MM.1S (cell line): ENCODE data around the gene FAM107B.

Source experiments
- DNase-seq: peaks from one replicate; pipeline ENCODE4 v3.0.0-alpha.2; 2015
- H2AFZ ChIP-seq: fragments of 300-600 bp; sonication (generic); 2 replicates; pipeline ENCODE4 v1.6.0; 2016; ENCODE audit warnings: antibody characterized with exemption, low read length
- H3F3A ChIP-seq: fragments of 300-600 bp; sonication (generic); 2 replicates; pipeline ENCODE4 v1.6.1; 2016; ENCODE audit warnings: mild to moderate bottlenecking, antibody characterized with exemption, low read length, moderate library complexity, mixed read lengths; ENCODE audit not compliant: insufficient read depth
- H3K27ac ChIP-seq: fragments of 300-600 bp; sonication (generic); 2 replicates; pipeline ENCODE4 v1.5.1; 2016; ENCODE audit warnings: mild to moderate bottlenecking, low read length
- H3K27me3 ChIP-seq: fragments of 300-600 bp; sonication (generic); replicated peaks from 2 replicates; pipeline ENCODE4 v1.6.0; 2016; ENCODE audit warnings: low read length; ENCODE audit not compliant: insufficient read depth
- H3K36me3 ChIP-seq: fragments of 300-600 bp; sonication (generic); replicated peaks from 2 replicates; pipeline ENCODE4 v1.6.1; 2016; ENCODE audit warnings: mild to moderate bottlenecking, low read length, mixed read lengths; ENCODE audit not compliant: insufficient read depth
- H3K4me1 ChIP-seq: fragments of 300-600 bp; sonication (generic); 2 replicates; pipeline ENCODE4 v1.6.1; 2016; ENCODE audit warnings: low read length, mixed read lengths
- H3K4me2 ChIP-seq: fragments of 300-600 bp; sonication (generic); 2 replicates; pipeline ENCODE4 v1.6.0; 2016; ENCODE audit warnings: low read depth, low read length
- H3K4me3 ChIP-seq: fragments of 300-600 bp; sonication (generic); 2 replicates; pipeline ENCODE4 v1.5.1; 2016; ENCODE audit warnings: low read length, mixed read lengths
- H3K79me2 ChIP-seq: fragments of 300-600 bp; sonication (generic); 2 replicates; pipeline ENCODE4 v1.6.1; 2016; ENCODE audit warnings: mixed run types, low read length, mixed read lengths
- H3K9ac ChIP-seq: fragments of 300-600 bp; sonication (generic); 2 replicates; pipeline ENCODE4 v1.6.1; 2016; ENCODE audit warnings: low read length, mixed read lengths
- H3K9me2 ChIP-seq: fragments of 300-600 bp; sonication (generic); replicated peaks from 2 replicates; pipeline ENCODE4 v1.6.1; 2016; ENCODE audit warnings: mild to moderate bottlenecking, low read length, mixed read lengths; ENCODE audit not compliant: insufficient read depth
- H3K9me3 ChIP-seq: fragments of 300-600 bp; sonication (generic); replicated peaks from 2 replicates; pipeline ENCODE4 v1.6.1; 2016; ENCODE audit warnings: mild to moderate bottlenecking, low read length, mixed read lengths; ENCODE audit not compliant: insufficient read depth
- H4K20me1 ChIP-seq: fragments of 300-600 bp; sonication (generic); 2 replicates; pipeline ENCODE4 v1.6.1; 2016; ENCODE audit warnings: mild to moderate bottlenecking, low read length, moderate library complexity, mixed read lengths; ENCODE audit not compliant: insufficient read depth
- EZH2 ChIP-seq: fragments of 300-600 bp; sonication (generic); optimal IDR thresholded peaks from 2 replicates; pipeline ENCODE3; 2017; ENCODE audit warnings: low read depth, mild to moderate bottlenecking, antibody characterized with exemption, low read length, mixed read lengths
- EZH2phosphoT487 ChIP-seq: fragments of 300-600 bp; sonication (generic); IDR thresholded peaks from 2 replicates; pipeline ENCODE4 v1.6.1; 2018; ENCODE audit warnings: antibody characterized with exemption, low read length
- TF ChIP-seq, protein P1 (sequence below): fragments of 300-600 bp; sonication (generic); IDR thresholded peaks from 2 replicates; pipeline ENCODE4 v1.5.1; 2016; ENCODE audit warnings: antibody characterized with exemption, low read length, mixed read lengths

The FAM107B gene

GRCh38 chr10:14800397-14800796 is 25.7 kb upstream of the FAM107B start:
- Histone ChIP-seq H2AFZ (no peak overlapping the region), H3K9me3 (no peaks in the 10 kb centered on the region), H3K9me2 (no peaks in the 10 kb centered on the region), H3K4me3 (no peak overlapping the region), H3K4me2 (no peak overlapping the region), H3F3A (no peaks in the 10 kb centered on the region), H3K27me3 (no peaks in the 10 kb centered on the region), H4K20me1 (no peaks in the 10 kb centered on the region), H3K9ac (no peak overlapping the region), H3K27ac (no peak overlapping the region; the same call in 1 of the 2 replicates), H3K4me1 (peaks cover 6% of the 10 kb centered on the region; the same call in 1 of the 2 replicates), H3K36me3 (no peaks in the 10 kb centered on the region), H3K79me2 (no peaks in the 10 kb centered on the region)
- DNase-seq: no peak
- TF ChIP-seq EZH2phosphoT487: no peak
- TF ChIP-seq, protein P1, sequence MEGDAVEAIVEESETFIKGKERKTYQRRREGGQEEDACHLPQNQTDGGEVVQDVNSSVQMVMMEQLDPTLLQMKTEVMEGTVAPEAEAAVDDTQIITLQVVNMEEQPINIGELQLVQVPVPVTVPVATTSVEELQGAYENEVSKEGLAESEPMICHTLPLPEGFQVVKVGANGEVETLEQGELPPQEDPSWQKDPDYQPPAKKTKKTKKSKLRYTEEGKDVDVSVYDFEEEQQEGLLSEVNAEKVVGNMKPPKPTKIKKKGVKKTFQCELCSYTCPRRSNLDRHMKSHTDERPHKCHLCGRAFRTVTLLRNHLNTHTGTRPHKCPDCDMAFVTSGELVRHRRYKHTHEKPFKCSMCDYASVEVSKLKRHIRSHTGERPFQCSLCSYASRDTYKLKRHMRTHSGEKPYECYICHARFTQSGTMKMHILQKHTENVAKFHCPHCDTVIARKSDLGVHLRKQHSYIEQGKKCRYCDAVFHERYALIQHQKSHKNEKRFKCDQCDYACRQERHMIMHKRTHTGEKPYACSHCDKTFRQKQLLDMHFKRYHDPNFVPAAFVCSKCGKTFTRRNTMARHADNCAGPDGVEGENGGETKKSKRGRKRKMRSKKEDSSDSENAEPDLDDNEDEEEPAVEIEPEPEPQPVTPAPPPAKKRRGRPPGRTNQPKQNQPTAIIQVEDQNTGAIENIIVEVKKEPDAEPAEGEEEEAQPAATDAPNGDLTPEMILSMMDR: no peak
- TF ChIP-seq EZH2: no peak

- no peak overlapping the region for H3K4me2 ChIP-seq
- no peak overlapping the region for H2AFZ ChIP-seq
- DNase-seq: no peak
- H3F3A ChIP-seq: no peaks in the 10 kb centered on the region
- H3K9me3 ChIP-seq: no peaks in the 10 kb centered on the region
- H3K4me1 ChIP-seq: peaks cover 6% of the 10 kb centered on the region; the same call in 1 of the 2 replicates
- no peak overlapping the region for H3K27ac ChIP-seq
- TF ChIP-seq EZH2phosphoT487: no peak
- no peak for TF ChIP-seq EZH2
- TF ChIP-seq, protein P1: no peak
- H3K27me3 ChIP-seq: no peaks in the 10 kb centered on the region
- H3K9me2 ChIP-seq: no peaks in the 10 kb centered on the region
- H4K20me1 ChIP-seq: no peaks in the 10 kb centered on the region
- no peaks in the 10 kb centered on the region for H3K36me3 ChIP-seq
- H3K9ac ChIP-seq: no peak overlapping the region
- H3K79me2 ChIP-seq: no peaks in the 10 kb centered on the region
- no peak overlapping the region for H3K4me3 ChIP-seq
These were observed 23.9 kb upstream of the FAM107B start for GRCh38 chr10:14798636-14799035.

DNA sequence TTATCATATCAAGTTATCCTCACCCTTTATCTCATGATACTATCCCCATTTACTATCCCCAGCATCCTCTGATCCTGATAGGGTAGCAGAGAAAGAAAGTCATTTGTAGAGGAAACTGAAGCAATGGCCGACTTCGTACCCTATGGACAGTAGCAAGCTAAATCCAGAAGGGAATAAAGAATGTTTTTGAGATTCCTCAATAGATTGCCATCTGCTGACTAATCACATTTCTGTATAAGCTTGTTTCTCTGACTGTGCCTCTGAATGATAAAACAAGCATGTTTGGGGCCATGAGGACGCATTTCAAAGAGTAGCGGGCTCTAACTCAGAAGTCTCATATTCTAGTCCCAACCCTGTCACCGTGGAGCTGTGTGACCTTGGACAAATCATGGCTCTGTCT is 13.2 kb upstream of the FAM107B start:
- TF ChIP-seq EZH2phosphoT487 (no peak), EZH2 (no peak)
- TF ChIP-seq, protein P1: no peak
- H3K9me3 ChIP-seq: no peaks in the 10 kb centered on the region
- H3K27me3 ChIP-seq: no peaks in the 10 kb centered on the region
- H3K36me3 ChIP-seq: no peaks in the 10 kb centered on the region
- H3K4me3 ChIP-seq: no peak overlapping the region
- no peaks in the 10 kb centered on the region for H3F3A ChIP-seq
- H3K9me2 ChIP-seq: no peaks in the 10 kb centered on the region
- no peaks in the 10 kb centered on the region for H3K4me1 ChIP-seq
- H3K4me2 ChIP-seq: no peak overlapping the region
- H3K27ac ChIP-seq: no peak overlapping the region
- DNase-seq: no peak
- no peaks in the 10 kb centered on the region for H3K79me2 ChIP-seq
- no peaks in the 10 kb centered on the region for H4K20me1 ChIP-seq
- no peak overlapping the region for H2AFZ ChIP-seq
- no peak overlapping the region for H3K9ac ChIP-seq
